ENCODE measurements around the gene EDNRB.

The EDNRB gene

GRCh38 chr13:77913003-77913402, 5.6 kb downstream of the EDNRB start:
- ChIA-PET CTCF (no interaction called here), POLR2A (no interaction called here)
- no peak for DNase-seq (ENCODE audit: low read depth, low spot score)
- no peak overlapping the region for H3K4me3 ChIP-seq (ENCODE audit: low read depth, low read length)
- no peak for TF ChIP-seq CTCF (IDR thresholded peaks at IDR 0.05; ENCODE audit: insufficient read depth, low read length, missing control alignments)

GRCh38 chr13:77911751-77912150, 6.9 kb downstream of the EDNRB start:
- CTCF ChIA-PET, result no interaction called here
- POLR2A ChIA-PET, result no interaction called here
- TF ChIP-seq CTCF (IDR thresholded peaks at IDR 0.05; ENCODE audit: insufficient read depth, low read length, missing control alignments), result no peak

GRCh38 chr13:77909827-77910226, 8.8 kb downstream of the EDNRB start:
- no peak for TF ChIP-seq CTCF (IDR thresholded peaks at IDR 0.05; ENCODE audit: insufficient read depth, low read length, missing control alignments)
- CTCF ChIA-PET, result no interaction called here
- no peak for DNase-seq (ENCODE audit: low read depth, low spot score)
- H3K4me3 ChIP-seq (ENCODE audit: low read depth, low read length), result no peak overlapping the region
- POLR2A ChIA-PET, result no interaction called here

More at GRCh38 chr13:77911751-77912150, 6.9 kb downstream of the EDNRB start:
- no peak overlapping the region for H3K4me3 ChIP-seq (ENCODE audit: low read depth, low read length)
- DNase-seq (ENCODE audit: low read depth, low spot score), result no peak

GRCh38 chr13:77908531-77908930, 10.1 kb downstream of the EDNRB start:
- POLR2A ChIA-PET, result no interaction called here
- TF ChIP-seq CTCF (IDR thresholded peaks at IDR 0.05; ENCODE audit: insufficient read depth, low read length, missing control alignments), result no peak
- CTCF ChIA-PET, result no interaction called here
- no peak overlapping the region for H3K4me3 ChIP-seq (ENCODE audit: low read depth, low read length)
- DNase-seq (ENCODE audit: low read depth, low spot score), result no peak

- ChIA-PET CTCF (no interaction called here), POLR2A (no interaction called here)
- no peak for TF ChIP-seq CTCF (IDR thresholded peaks at IDR 0.05; ENCODE audit: insufficient read depth, low read length, missing control alignments)
- no peak overlapping the region for H3K4me3 ChIP-seq (ENCODE audit: low read depth, low read length)
- no peak for DNase-seq (ENCODE audit: low read depth, low spot score)
Observed at GRCh38 chr13:77907666-77908341, 10.8 kb downstream of the EDNRB start.

GRCh38 chr13:77904031-77904430, 14.6 kb downstream of the EDNRB start:
- ChIA-PET POLR2A (no interaction called here), CTCF (no interaction called here)
- TF ChIP-seq CTCF (IDR thresholded peaks at IDR 0.05; ENCODE audit: insufficient read depth, low read length, missing control alignments), result no peak
- no peak for DNase-seq (ENCODE audit: low read depth, low spot score)
- no peak overlapping the region for H3K4me3 ChIP-seq (ENCODE audit: low read depth, low read length)

Measured in AG04449 (cell line).